Activated T-cell treated with anti-CD3 and anti-CD28 coated beads, Interleukin-2, amount 50 U/mL, for 72 hours (primary cell): ENCODE measurements around the gene ZNF506. TPM values are rescaled to one million over a fixed set of nuclear protein-coding genes. Genes with fewer than 3 reads are reported as not detected.
"Not testable (repeated sequence)": the region's sequence is repeated elsewhere in the genome, so short reads cannot be mapped to it uniquely, and the experiment has no call there.

Experiments used
- ATAC-seq, 2 donors: fragments of 150-1000 bp; cut with Tn5 transposase; replicated peaks in 1 of 2; 2 replicates each; pipeline ENCODE4 v1.10.0; 2021; ENCODE audit warnings: moderate library complexity in 2 of 2, mild to moderate bottlenecking in 1 of 2
- DNase-seq, 2 donors: peaks; one replicate each; pipeline ENCODE4 v3.0.0; 2021 to 2022; ENCODE audit warnings: mixed read lengths in 1 of 2
- H3K27ac Mint-ChIP-seq: one replicate; pipeline ENCODE4 v1.8.0; 2022; ENCODE audit warnings: mild to moderate bottlenecking, moderate library complexity, mixed read lengths
- H3K27me3 Mint-ChIP-seq: one replicate; pipeline ENCODE4 v1.8.0; 2022; ENCODE audit warnings: low read depth, mixed read lengths
- H3K36me3 Mint-ChIP-seq, 2 donors: one replicate each; pipeline ENCODE4 v1.8.0; 2022; ENCODE audit warnings: mixed read lengths in 2 of 2, mild to moderate bottlenecking in 1 of 2; ENCODE audit not compliant: insufficient read depth in 2 of 2
- H3K4me1 Mint-ChIP-seq: one replicate; pipeline ENCODE4 v1.8.0; 2022; ENCODE audit warnings: low read depth, mixed read lengths
- H3K4me3 Mint-ChIP-seq, 2 donors: one replicate each; pipeline ENCODE4 v1.8.0; 2022; ENCODE audit warnings: mild to moderate bottlenecking in 2 of 2, mixed read lengths in 2 of 2, moderate library complexity in 2 of 2
- H3K9me3 Mint-ChIP-seq, 2 donors: one replicate each; pipeline ENCODE4 v1.8.0; 2022; ENCODE audit warnings: mixed read lengths in 2 of 2
- total RNA-seq, 2 donors: library from RNA; stranded (reverse); gene quantifications; one replicate each; pipeline ENCODE4 v1.2.3, GENCODE V29; 2022

ZNF506 gene
- total RNA-seq, 2 donors from 2014 or later = 66.0 to 68.9 TPM

GRCh38 chr19:19821976-19822375 lies 426 bp upstream of the ZNF506 start:
- H3K36me3 Mint-ChIP-seq = peaks cover 45 to 57% of the 10 kb centered on the region in 2 donors
- H3K27ac Mint-ChIP-seq = peak overlapping the region; percentile 56

GRCh38 chr19:19820774-19821320 lies 703 bp downstream of the ZNF506 start:
- Mint-ChIP-seq H3K4me1 (peaks cover 67% of the 10 kb centered on the region), H3K4me3 (peak overlapping the region; percentile 98), H3K27me3 (no peaks in the 10 kb centered on the region), H3K9me3 (peaks cover 2 to 6% of the 10 kb centered on the region in 2 donors), H3K27ac (peak overlapping the region; percentile 96), H3K36me3 (peaks cover 39 to 57% of the 10 kb centered on the region in 2 donors)
- ATAC-seq = no peak
- peak; percentile 19 to 21 for DNase-seq

More at GRCh38 chr19:19821976-19822375, 426 bp upstream of the ZNF506 start:
- Mint-ChIP-seq H3K4me1 (peaks cover 57% of the 10 kb centered on the region), H3K4me3 (peak overlapping the region; percentile 98)
- DNase-seq = peak in 1 of 2 donors; percentile 18
- H3K27me3 Mint-ChIP-seq, H3K9me3 Mint-ChIP-seq, ATAC-seq: not testable (repeated sequence)

GRCh38 chr19:19817357-19817756 lies 4.2 kb downstream of the ZNF506 start:
- Mint-ChIP-seq H3K9me3 (peaks cover 4 to 17% of the 10 kb centered on the region in 2 donors), H3K27ac (peak overlapping the region; percentile 96), H3K36me3 (peaks cover 45 to 75% of the 10 kb centered on the region in 2 donors)

GRCh38 chr19:19816679-19817078 lies 4.9 kb downstream of the ZNF506 start:
- Mint-ChIP-seq H3K36me3 (peaks cover 49 to 79% of the 10 kb centered on the region in 2 donors), H3K9me3 (peaks cover 4 to 17% of the 10 kb centered on the region in 2 donors), H3K27me3 (no peaks in the 10 kb centered on the region), H3K27ac (peak overlapping the region; percentile 96), H3K4me3 (peak overlapping the region; percentile 82 to 83), H3K4me1 (peaks cover 93% of the 10 kb centered on the region)
- no peak for DNase-seq
- ATAC-seq = no peak

More at GRCh38 chr19:19817357-19817756, 4.2 kb downstream of the ZNF506 start:
- DNase-seq = peak; percentile 69 to 85
- no peaks in the 10 kb centered on the region for H3K27me3 Mint-ChIP-seq
- H3K4me3 Mint-ChIP-seq = peak overlapping the region; percentile 82 to 83
- peak; percentile 70 to 80 for ATAC-seq
- peaks cover 87% of the 10 kb centered on the region for H3K4me1 Mint-ChIP-seq

- H3K36me3 Mint-ChIP-seq = peaks cover 30 to 79% of the 10 kb centered on the region in 2 donors
- not testable (repeated sequence) for H3K27me3 Mint-ChIP-seq, DNase-seq
- peaks cover 7 to 17% of the 10 kb centered on the region in 2 donors for H3K9me3 Mint-ChIP-seq
- H3K27ac Mint-ChIP-seq = peak overlapping the region; percentile 91
- H3K4me3 Mint-ChIP-seq = peak overlapping the region; percentile 18 to 64
- H3K4me1 Mint-ChIP-seq = peaks cover 66% of the 10 kb centered on the region
- peak; percentile 60 to 63 for ATAC-seq
These were observed 9.6 kb downstream of the ZNF506 start for GRCh38 chr19:19811999-19812398.

GRCh38 chr19:19805480-19805879 lies 16.1 kb downstream of the ZNF506 start:
- Mint-ChIP-seq H3K9me3 (peaks cover 3 to 6% of the 10 kb centered on the region in 2 donors), H3K36me3 (peaks cover 31 to 75% of the 10 kb centered on the region in 2 donors), H3K27me3 (no peaks in the 10 kb centered on the region), H3K27ac (peak overlapping the region; percentile 54), H3K4me1 (peaks cover 29% of the 10 kb centered on the region), H3K4me3 (peak overlapping the region in 1 of 2 donors; percentile 27)
- DNase-seq (no peak), ATAC-seq (no peak)

- Mint-ChIP-seq H3K27ac (no peak overlapping the region), H3K9me3 (peaks cover 1 to 7% of the 10 kb centered on the region in 2 donors), H3K36me3 (peaks cover 31 to 56% of the 10 kb centered on the region in 2 donors), H3K4me3 (no peak overlapping the region), H3K4me1 (peaks cover 29% of the 10 kb centered on the region), H3K27me3 (no peaks in the 10 kb centered on the region)
- ATAC-seq (peak; percentile 25 to 43), DNase-seq (no peak)
These were observed 33.5 kb downstream of the ZNF506 start for GRCh38 chr19:19788015-19788414.

GRCh38 chr19:19785476-19785875 lies 36.1 kb downstream of the ZNF506 start:
- peaks cover 44% of the 10 kb centered on the region for H3K4me1 Mint-ChIP-seq
- DNase-seq, ATAC-seq, H3K9me3 Mint-ChIP-seq, H3K27me3 Mint-ChIP-seq, H3K4me3 Mint-ChIP-seq: not testable (repeated sequence)
- peak overlapping the region; percentile 51 for H3K27ac Mint-ChIP-seq
- H3K36me3 Mint-ChIP-seq = peaks cover 40 to 60% of the 10 kb centered on the region in 2 donors

- peaks cover 44 to 75% of the 10 kb centered on the region in 2 donors for H3K36me3 Mint-ChIP-seq
- H3K4me1 Mint-ChIP-seq = peaks cover 58% of the 10 kb centered on the region
- H3K9me3 Mint-ChIP-seq = peaks cover 8 to 14% of the 10 kb centered on the region in 2 donors
- peak overlapping the region; percentile 58 for H3K27ac Mint-ChIP-seq
- peak overlapping the region; percentile 25 to 39 for H3K4me3 Mint-ChIP-seq
- H3K27me3 Mint-ChIP-seq = no peaks in the 10 kb centered on the region
- ATAC-seq (peak; percentile 53 to 64), DNase-seq (peak; percentile 32 to 44)
These were observed 38.8 kb downstream of the ZNF506 start for GRCh38 chr19:19782783-19783182.

- H3K36me3 Mint-ChIP-seq = peaks cover 41 to 75% of the 10 kb centered on the region in 2 donors
- not testable (repeated sequence) for ATAC-seq, H3K27me3 Mint-ChIP-seq, DNase-seq, H3K27ac Mint-ChIP-seq, H3K4me3 Mint-ChIP-seq
- peaks cover 68% of the 10 kb centered on the region for H3K4me1 Mint-ChIP-seq
- peaks cover 8 to 14% of the 10 kb centered on the region in 2 donors for H3K9me3 Mint-ChIP-seq
These were observed 39.8 kb downstream of the ZNF506 start for GRCh38 chr19:19781791-19782190.

GRCh38 chr19:19778666-19779065 lies 42.9 kb downstream of the ZNF506 start:
- peak overlapping the region; percentile 76 for H3K27ac Mint-ChIP-seq
- ATAC-seq (no peak), DNase-seq (no peak)
- peaks cover 67% of the 10 kb centered on the region for H3K4me1 Mint-ChIP-seq
- H3K27me3 Mint-ChIP-seq = no peaks in the 10 kb centered on the region
- peaks cover 7 to 8% of the 10 kb centered on the region in 2 donors for H3K9me3 Mint-ChIP-seq
- peaks cover 25 to 51% of the 10 kb centered on the region in 2 donors for H3K36me3 Mint-ChIP-seq
- peak overlapping the region; percentile 91 to 92 for H3K4me3 Mint-ChIP-seq

GRCh38 chr19:19777692-19778091 lies 43.9 kb downstream of the ZNF506 start:
- peaks cover 6 to 8% of the 10 kb centered on the region in 2 donors for H3K9me3 Mint-ChIP-seq
- H3K36me3 Mint-ChIP-seq = peaks cover 22 to 46% of the 10 kb centered on the region in 2 donors

GRCh38 chr19:19776206-19777008 lies 45.1 kb downstream of the ZNF506 start:
- ATAC-seq (peak; percentile 100), DNase-seq (peak; percentile 94 to 96)
- Mint-ChIP-seq H3K36me3 (peaks cover 17 to 38% of the 10 kb centered on the region in 2 donors), H3K4me1 (peaks cover 58% of the 10 kb centered on the region), H3K27ac (peak overlapping the region; percentile 72), H3K9me3 (peaks cover 6 to 8% of the 10 kb centered on the region in 2 donors), H3K4me3 (peak overlapping the region; percentile 91 to 92), H3K27me3 (no peaks in the 10 kb centered on the region)

More at GRCh38 chr19:19777692-19778091, 43.9 kb downstream of the ZNF506 start:
- Mint-ChIP-seq H3K27ac (peak overlapping the region; percentile 74), H3K4me3 (peak overlapping the region; percentile 91 to 92), H3K4me1 (peaks cover 61% of the 10 kb centered on the region), H3K27me3 (no peaks in the 10 kb centered on the region)
- ATAC-seq = no peak
- no peak for DNase-seq
